Epithelial cell of prostate (primary cell): ENCODE data around the gene SYT7.

Experiments
- DNase-seq: peaks from one replicate; pipeline ENCODE4 v3.0.0-alpha.2; 2011; ENCODE audit warnings: low read depth, low spot score
- H3K27ac ChIP-seq: fragments of 450-650 bp; 2 replicates; pipeline ENCODE4 v1.5.1; 2017; ENCODE audit warnings: mild to moderate bottlenecking

SYT7 gene

GRCh38 chr11:61541598-61541997, 39.3 kb downstream of the SYT7 start:
- no peak overlapping the region for H3K27ac ChIP-seq
- DNase-seq: no peak

GRCh38 chr11:61540528-61540927, 40.3 kb downstream of the SYT7 start:
- H3K27ac ChIP-seq: no peak overlapping the region
- DNase-seq: no peak

GRCh38 chr11:61539831-61540357, 41.0 kb downstream of the SYT7 start:
- no peak for DNase-seq
- no peak overlapping the region for H3K27ac ChIP-seq

GRCh38 chr11:61539006-61539405, 41.9 kb downstream of the SYT7 start:
- no peak for DNase-seq
- H3K27ac ChIP-seq: no peak overlapping the region

- no peak overlapping the region for H3K27ac ChIP-seq
- DNase-seq: no peak
Observed at GRCh38 chr11:61538636-61538961, 42.3 kb downstream of the SYT7 start.

- DNase-seq: no peak
- no peak overlapping the region for H3K27ac ChIP-seq
Observed at GRCh38 chr11:61537326-61537725, 43.5 kb downstream of the SYT7 start.

GRCh38 chr11:61536676-61537270, 44.1 kb downstream of the SYT7 start:
- no peak overlapping the region for H3K27ac ChIP-seq
- DNase-seq: no peak

- no peak overlapping the region for H3K27ac ChIP-seq
Observed at GRCh38 chr11:61535998-61536675, 44.7 kb downstream of the SYT7 start.

GRCh38 chr11:61534933-61535839, 45.7 kb downstream of the SYT7 start:
- H3K27ac ChIP-seq: no peak overlapping the region
- no peak for DNase-seq

More at GRCh38 chr11:61535998-61536675, 44.7 kb downstream of the SYT7 start:
- no peak for DNase-seq

GRCh38 chr11:61534025-61534932, 46.6 kb downstream of the SYT7 start:
- no peak for DNase-seq

GRCh38 chr11:61533401-61533800, 47.5 kb downstream of the SYT7 start:
- DNase-seq: no peak
- H3K27ac ChIP-seq: no peak overlapping the region

More at GRCh38 chr11:61534025-61534932, 46.6 kb downstream of the SYT7 start:
- no peak overlapping the region for H3K27ac ChIP-seq

GRCh38 chr11:61533039-61533375, 47.9 kb downstream of the SYT7 start:
- H3K27ac ChIP-seq: no peak overlapping the region
- DNase-seq: no peak

- H3K27ac ChIP-seq: no peak overlapping the region
- DNase-seq: no peak
Observed at GRCh38 chr11:61532134-61533038, 48.5 kb downstream of the SYT7 start.

GRCh38 chr11:61531044-61531443, 49.8 kb downstream of the SYT7 start:
- DNase-seq: no peak

GRCh38 chr11:61529537-61530225, 51.2 kb downstream of the SYT7 start:
- no peak for DNase-seq
- no peak overlapping the region for H3K27ac ChIP-seq

More at GRCh38 chr11:61531044-61531443, 49.8 kb downstream of the SYT7 start:
- no peak overlapping the region for H3K27ac ChIP-seq

GRCh38 chr11:61528114-61528513, 52.8 kb downstream of the SYT7 start:
- DNase-seq: no peak
- H3K27ac ChIP-seq: no peak overlapping the region

- H3K27ac ChIP-seq: no peak overlapping the region
- no peak for DNase-seq
Observed at GRCh38 chr11:61526956-61527731, 53.7 kb downstream of the SYT7 start.

- H3K27ac ChIP-seq: no peak overlapping the region
- DNase-seq: no peak
Observed at GRCh38 chr11:61526229-61526628, 54.6 kb downstream of the SYT7 start.
